Skeletal muscle cell (primary cell): ENCODE results near the gene NKD2.
"Not testable (repeated sequence)": the region's sequence is repeated elsewhere in the genome, so short reads cannot be mapped to it uniquely, and the experiment has no call there.

Experiments used
- DNase-seq: peaks from one replicate; pipeline ENCODE4 v3.0.0-alpha.2; 2010; ENCODE audit warnings: low read depth
- H3K4me3 ChIP-seq: 2 replicates; pipeline ENCODE4 v1.5.1; 2011; ENCODE audit warnings: low read depth, mild to moderate bottlenecking, control low read depth, low read length, moderate library complexity

NKD2 gene

GRCh38 chr5:1008451-1009358, at the start of gene NKD2:
NKD2 (plus strand) TSS chr5:1008802; CDS start chr5:1009058, 256 bp downstream.
- DNase-seq = no peak
- H3K4me3 ChIP-seq = no peak within 1 kb of the TSS

- H3K4me3 ChIP-seq = no peak overlapping the region
- DNase-seq = no peak
Observed at GRCh38 chr5:959581-960531, 48.7 kb upstream of the NKD2 start.

GRCh38 chr5:960551-960950, 48.1 kb upstream of the NKD2 start:
- DNase-seq = no peak
- H3K4me3 ChIP-seq = no peak overlapping the region

GRCh38 chr5:961002-961710, 47.4 kb upstream of the NKD2 start:
- H3K4me3 ChIP-seq = no peak overlapping the region
- no peak for DNase-seq

- no peak for DNase-seq
- no peak overlapping the region for H3K4me3 ChIP-seq
Observed at GRCh38 chr5:961711-962240, 46.8 kb upstream of the NKD2 start.

GRCh38 chr5:962386-962785, 46.2 kb upstream of the NKD2 start:
- no peak overlapping the region for H3K4me3 ChIP-seq
- DNase-seq = no peak

GRCh38 chr5:962801-963200, 45.8 kb upstream of the NKD2 start:
- no peak overlapping the region for H3K4me3 ChIP-seq
- DNase-seq = no peak

- H3K4me3 ChIP-seq = no peak overlapping the region
- DNase-seq = no peak
Observed at GRCh38 chr5:963310-963672, 45.3 kb upstream of the NKD2 start.

- H3K4me3 ChIP-seq = no peak overlapping the region
- peak; percentile 41 for DNase-seq
Observed at GRCh38 chr5:963673-964531, 44.7 kb upstream of the NKD2 start.

GRCh38 chr5:964821-965220, 43.8 kb upstream of the NKD2 start:
- no peak overlapping the region for H3K4me3 ChIP-seq
- DNase-seq = no peak

- no peak for DNase-seq
- H3K4me3 ChIP-seq = no peak overlapping the region
Observed at GRCh38 chr5:965604-966344, 42.8 kb upstream of the NKD2 start.

GRCh38 chr5:966345-966710, 42.3 kb upstream of the NKD2 start:
- H3K4me3 ChIP-seq = no peak overlapping the region
- no peak for DNase-seq

GRCh38 chr5:966941-967340, 41.7 kb upstream of the NKD2 start:
- no peak for DNase-seq

GRCh38 chr5:968881-969280, 39.7 kb upstream of the NKD2 start:
- H3K4me3 ChIP-seq = no peak overlapping the region
- no peak for DNase-seq

More at GRCh38 chr5:966941-967340, 41.7 kb upstream of the NKD2 start:
- H3K4me3 ChIP-seq = no peak overlapping the region

- no peak overlapping the region for H3K4me3 ChIP-seq
- DNase-seq = no peak
Observed at GRCh38 chr5:969408-969839, 39.2 kb upstream of the NKD2 start.

GRCh38 chr5:972575-972974, 36.0 kb upstream of the NKD2 start:
- not testable (repeated sequence) for H3K4me3 ChIP-seq, DNase-seq

- no peak for DNase-seq
- no peak overlapping the region for H3K4me3 ChIP-seq
Observed at GRCh38 chr5:976849-977751, 31.5 kb upstream of the NKD2 start.
